DOHH2 (cell line): ENCODE results near the gene GIGYF2.

Experiments
- H3F3A ChIP-seq: fragments of 200-600 bp; sonication (generic), shearing (Covaris generic); 2 replicates; pipeline ENCODE4 v1.6.0; 2016; ENCODE audit warnings: antibody characterized with exemption, mild to moderate bottlenecking; ENCODE audit not compliant: control insufficient read depth, insufficient read depth
- H3K27ac ChIP-seq: fragments of 200-600 bp; sonication (generic); 2 replicates; pipeline ENCODE4 v1.5.1; 2014; ENCODE audit warnings: low read depth, mild to moderate bottlenecking, low read length, moderate library complexity
- H3K27me3 ChIP-seq: fragments of 200-600 bp; sonication (generic); 2 replicates; pipeline ENCODE4 v1.6.1; 2014; ENCODE audit warnings: mild to moderate bottlenecking, low read length, mixed read lengths; ENCODE audit not compliant: control insufficient read depth
- H3K36me3 ChIP-seq: fragments of 200-600 bp; sonication (generic); 2 replicates; pipeline ENCODE4 v1.6.1; 2014; ENCODE audit warnings: mild to moderate bottlenecking, low read length, moderate library complexity, mixed read lengths; ENCODE audit not compliant: control insufficient read depth
- H3K4me1 ChIP-seq: fragments of 200-600 bp; sonication (generic); 2 replicates; pipeline ENCODE4 v1.6.1; 2014; ENCODE audit warnings: mild to moderate bottlenecking, low read length, mixed read lengths; ENCODE audit not compliant: control insufficient read depth
- H3K4me2 ChIP-seq: fragments of 200-600 bp; sonication (generic); 2 replicates; pipeline ENCODE4 v1.6.0; 2014; ENCODE audit warnings: mild to moderate bottlenecking, low read length, moderate library complexity
- H3K4me3 ChIP-seq: fragments of 200-600 bp; sonication (generic); 2 replicates; pipeline ENCODE4 v1.5.1; 2014; ENCODE audit warnings: mild to moderate bottlenecking, low read length, mixed read lengths
- H3K79me2 ChIP-seq: fragments of 200-600 bp; sonication (generic); 2 replicates; pipeline ENCODE4 v1.6.1; 2014; ENCODE audit warnings: mild to moderate bottlenecking, low read length, mixed read lengths; ENCODE audit not compliant: control insufficient read depth
- H3K9me2 ChIP-seq: fragments of 200-600 bp; sonication (generic); replicated peaks from 2 replicates; pipeline ENCODE4 v1.6.1; 2014; ENCODE audit warnings: mild to moderate bottlenecking, low read length, mixed read lengths; ENCODE audit not compliant: control insufficient read depth
- H3K9me3 ChIP-seq: fragments of 200-600 bp; sonication (generic); 2 replicates; pipeline ENCODE4 v1.6.1; 2014; ENCODE audit warnings: antibody characterized with exemption, low read length, mixed read lengths; ENCODE audit not compliant: control insufficient read depth, insufficient read depth
- H4K20me1 ChIP-seq: fragments of 200-600 bp; sonication (generic); 2 replicates; pipeline ENCODE4 v1.6.0; 2014; ENCODE audit warnings: low read depth, mild to moderate bottlenecking, antibody characterized with exemption, low read length, moderate library complexity; ENCODE audit not compliant: control insufficient read depth, insufficient read depth
- CTCF ChIP-seq: fragments of 200-600 bp; sonication (generic); IDR thresholded peaks from one replicate; pipeline ENCODE4 v1.5.1; 2014; ENCODE audit warnings: antibody characterized with exemption, mild to moderate bottlenecking, low read depth, low read length; ENCODE audit not compliant: poor library complexity, severe bottlenecking
- EZH2phosphoT487 ChIP-seq: fragments of 200-600 bp; sonication (generic); IDR thresholded peaks from 2 replicates; pipeline ENCODE4 v1.6.1; 2017; ENCODE audit warnings: borderline replicate concordance, mild to moderate bottlenecking, antibody characterized with exemption, low read length, moderate library complexity, mixed read lengths

The GIGYF2 gene

GRCh38 chr2:232659359-232659758 lies 37.8 kb upstream of the GIGYF2 start:
- Histone ChIP-seq H3K4me2 (no peak overlapping the region), H3K27me3 (peaks cover 6% of the 10 kb centered on the region; the same call in 1 of the 2 replicates), H3K36me3 (no peaks in the 10 kb centered on the region), H4K20me1 (no peaks in the 10 kb centered on the region), H3K4me3 (no peak overlapping the region), H3K79me2 (no peaks in the 10 kb centered on the region), H3K27ac (no peak overlapping the region), H3K9me3 (no peaks in the 10 kb centered on the region), H3F3A (no peaks in the 10 kb centered on the region), H3K9me2 (no peaks in the 10 kb centered on the region), H3K4me1 (no peaks in the 10 kb centered on the region)
- TF ChIP-seq CTCF, result no peak
- TF ChIP-seq EZH2phosphoT487, result no peak

- Histone ChIP-seq H3F3A (no peaks in the 10 kb centered on the region), H3K4me2 (no peak overlapping the region), H3K4me1 (no peaks in the 10 kb centered on the region), H3K27ac (no peak overlapping the region), H3K9me2 (no peaks in the 10 kb centered on the region), H3K36me3 (no peaks in the 10 kb centered on the region), H4K20me1 (no peaks in the 10 kb centered on the region), H3K4me3 (no peak overlapping the region), H3K79me2 (no peaks in the 10 kb centered on the region), H3K27me3 (peaks cover 6% of the 10 kb centered on the region; the same call in 1 of the 2 replicates), H3K9me3 (no peaks in the 10 kb centered on the region)
- TF ChIP-seq EZH2phosphoT487, result no peak
- TF ChIP-seq CTCF, result no peak
These were observed 34.5 kb upstream of the GIGYF2 start for GRCh38 chr2:232662486-232663260.

GRCh38 chr2:232666051-232666805 lies 30.9 kb upstream of the GIGYF2 start:
- Histone ChIP-seq H3F3A (no peaks in the 10 kb centered on the region), H4K20me1 (no peaks in the 10 kb centered on the region), H3K27ac (no peak overlapping the region), H3K4me1 (no peaks in the 10 kb centered on the region), H3K9me3 (no peaks in the 10 kb centered on the region), H3K4me2 (no peak overlapping the region), H3K9me2 (no peaks in the 10 kb centered on the region), H3K79me2 (no peaks in the 10 kb centered on the region), H3K27me3 (no peaks in the 10 kb centered on the region), H3K36me3 (no peaks in the 10 kb centered on the region), H3K4me3 (no peak overlapping the region)
- TF ChIP-seq EZH2phosphoT487 (no peak), CTCF (no peak)
